Heart left ventricle (tissue), 16 donors: ENCODE data around the gene SFT2D3. TPM values are rescaled to one million over a fixed set of nuclear protein-coding genes. Genes with fewer than 3 reads are reported as not detected.

Experiments used
- ATAC-seq, 4 donors: fragments of 200-7000 bp; cut with Tn5 transposase; one replicate each; pipeline ENCODE4 v1.9.1; 2020 to 2022; ENCODE audit warnings: moderate library complexity in 4 of 4, mild to moderate bottlenecking in 3 of 4, moderate number of reproducible peaks in 1 of 4
- DNase-seq, 5 donors: peaks; one replicate each; pipeline ENCODE4 v3.0.0-alpha.2; 2020
- H3K27ac ChIP-seq, 12 donors: fragments of 200-600 bp; sonication (generic) in 4 of 12; one replicate each; pipeline versions ENCODE4 v1.5.0 to v1.8.0; 2016 to 2022; ENCODE audit warnings: mild to moderate bottlenecking in 2 of 12
- H3K27me3 ChIP-seq, 9 donors: fragments of 200-600 bp; sonication (generic) in 2 of 9; one replicate each; pipeline versions ENCODE4 v1.5.1 to v1.8.0; 2016 to 2022; ENCODE audit warnings: mild to moderate bottlenecking in 3 of 9
- H3K36me3 ChIP-seq, 9 donors: fragments of 200-600 bp; sonication (generic) in 2 of 9; one replicate each; pipeline versions ENCODE4 v1.5.0 to v1.8.0; 2018 to 2022; ENCODE audit warnings: mild to moderate bottlenecking in 2 of 9
- H3K4me1 ChIP-seq, 12 donors: fragments of 200-600 bp; sonication (generic) in 4 of 12; one replicate each; pipeline versions ENCODE4 v1.5.0 to v1.8.0; 2016 to 2022; ENCODE audit warnings: mild to moderate bottlenecking in 3 of 12
- H3K4me3 ChIP-seq, 12 donors: fragments of 200-600 bp; sonication (generic) in 4 of 12; one replicate each; pipeline versions ENCODE4 v1.5.0 to v1.8.0; 2017 to 2022; ENCODE audit warnings: mild to moderate bottlenecking in 9 of 12, moderate library complexity in 4 of 12
- H3K9me3 ChIP-seq, 12 donors: fragments of 200-600 bp; sonication (generic) in 4 of 12; one replicate each; pipeline versions ENCODE4 v1.5.0 to v1.8.0; 2016 to 2022; ENCODE audit warnings: mild to moderate bottlenecking in 1 of 12
- CTCF ChIP-seq, 12 donors: fragments of 200-600 bp; sonication (generic) in 4 of 12; IDR thresholded peaks; one replicate each; pipeline versions ENCODE4 v1.5.0 to v1.8.0; 2018 to 2022; ENCODE audit warnings: antibody characterized with exemption in 12 of 12, mild to moderate bottlenecking in 5 of 12
- POLR2A ChIP-seq, 2 donors: fragments of 450-650 bp; IDR thresholded peaks; one replicate each; pipeline ENCODE4 v1.6.1; 2017; ENCODE audit warnings: antibody characterized with exemption in 2 of 2, mild to moderate bottlenecking in 2 of 2, moderate library complexity in 2 of 2
- WGBS, 4 donors: extraction: QIAGEN DNeasy Blood & Tissue Kit in 2 of 4; methylation state at CpG; one replicate each; pipeline versions ENCODE4 v1.1.5 to v1.1.7; 2013 to 2018; 5-methylcytosine and 5-hydroxymethylcytosine counted together
- intact Hi-C, 10 donors: fragments of 100-400 bp; cut with DNase I; formaldehyde crosslinking; loops; one replicate each; pipeline versions ENCODE4 v1.11.1 to v1.14.2; 2022
- polyA plus RNA-seq, 2 donors: library from polyadenylated mRNA; stranded (reverse); fragments of 200-250 nt; gene quantifications; one replicate each; pipeline ENCODE4 v1.2.3, GENCODE V29; 2013
- total RNA-seq, 9 donors: library from RNA; depleted of rRNA in 2 of 9; stranded (reverse); fragments of >200 nt in 2 of 9; fragmentation: NEBNext Ultra II Directional in 3 of 9; extraction: Animal tissue kit (Norgen Biotek cat#: 25700) in 3 of 9; gene quantifications; one replicate each; pipeline versions ENCODE4 v1.1.0 to v1.2.4, GENCODE V29; 2016 to 2023
- donor health status: ischemic (EF 13 %, LVEDD 7.1; RV severe dilation, severe dysfunction).
- donor health status: healthy with polysubstance abuse.
- donor health status: DM: no; HTN: yes; CAD: no.
- donor health status: DM: no; HTN: no; CAD: no.
- donor health status: ischemic (EF 25% LVEDD 6.9; RV normal size, moderate dysfunction).
- donor health status: ischemic (EF 25% LVEDD 5.7; RV mildly dilated, moderate dysfunction).
- donor health status: healthy.
- donor health status: DM: yes; HTN: yes; CAD: no.
- donor health status: ischemic (EF 35%, LVEDD 5.7; RV mildly dilated, moderate dysfunction).
- donor health status: nonischemic (EF 11% LVEDD 7.7; RV severe dilation, severe dysfunction).
- donor health status: DM: yes; HTN: yes; CAD: no.
- donor health status: PGD.
- donor health status: ischemic (EF 29% LVEDD 5.4; RV normal size, mild dysfunction).
- donor health status: nonischemic (EF 23%, LVEDD 6.1; RV moderate dilation, normal function).

SFT2D3 gene
- total and polyA plus RNA-seq, 11 donors, result 2.4 to 5.2 (median 3.6) TPM

- ATAC-seq, result peak in 1 of 4 donors; percentile 4
- peak overlapping the region; percentile 32 to 60 (median 54) for H3K4me3 ChIP-seq
- peak overlapping the region; percentile 38 to 82 (median 74) for H3K27ac ChIP-seq
- no peaks in the 10 kb centered on the region for H3K9me3 ChIP-seq
- H3K4me1 ChIP-seq, result peaks cover 0 to 55% (median 41%) of the 10 kb centered on the region in 12 donors
- no peaks in the 10 kb centered on the region for H3K36me3 ChIP-seq
- intact Hi-C loops, result loop anchor here in 4 of 10 donors (2.0 to 10.0 kb wide), 5 partner anchors 22 to 88 kb away; partner anchors contain the start of gene GPR17 (in 1 of the 4)
- TF ChIP-seq CTCF (IDR thresholded peaks at IDR 0.05) (no peak), POLR2A (IDR thresholded peaks at IDR 0.05) (no peak)
- WGBS, 4 donors, result 67 to 73% (median 70%) methylated on average over 19 of the region's 19 CpGs
- H3K27me3 ChIP-seq, result peaks cover 0 to 11% (median 0%) of the 10 kb centered on the region in 9 donors
- no peak for DNase-seq
Observed at GRCh38 chr2:127680706-127681287, 20.5 kb upstream of the SFT2D3 start.

GRCh38 chr2:127681288-127681804, 20.0 kb upstream of the SFT2D3 start:
- Histone ChIP-seq H3K4me3 (peak overlapping the region; percentile 32 to 60 (median 54)), H3K4me1 (peaks cover 0 to 50% (median 36%) of the 10 kb centered on the region in 12 donors), H3K36me3 (no peaks in the 10 kb centered on the region), H3K9me3 (no peaks in the 10 kb centered on the region), H3K27me3 (peaks cover 0 to 5% (median 0%) of the 10 kb centered on the region in 9 donors), H3K27ac (peak overlapping the region; percentile 38 to 82 (median 74))
- TF ChIP-seq CTCF (IDR thresholded peaks at IDR 0.05), result no peak
- TF ChIP-seq POLR2A (IDR thresholded peaks at IDR 0.05), result peak in 1 of 2 donors; percentile 66
- peak in 4 of 5 donors; percentile 63 to 82 (median 70) for DNase-seq
- intact Hi-C loops, result loop anchor here in 4 of 10 donors (2.0 to 10.0 kb wide), 5 partner anchors 23 to 89 kb away; partner anchors contain the start of gene GPR17 (in 1 of the 4)
- ATAC-seq, result peak in 3 of 4 donors; percentile 44 to 74 (median 51)
- 41 to 60% (median 51%) methylated on average over 5 to 25 of the region's 25 CpGs for WGBS, 4 donors

GRCh38 chr2:127681976-127682857, 19.1 kb upstream of the SFT2D3 start:
- Histone ChIP-seq H3K4me1 (peaks cover 0 to 42% (median 31%) of the 10 kb centered on the region in 12 donors), H3K9me3 (no peaks in the 10 kb centered on the region), H3K36me3 (no peaks in the 10 kb centered on the region), H3K4me3 (peak overlapping the region in 3 of 12 donors; percentile 55 to 60 (median 57)), H3K27me3 (no peaks in the 10 kb centered on the region), H3K27ac (peak overlapping the region in 10 of 12 donors; percentile 51 to 82 (median 74))
- ATAC-seq (no peak), DNase-seq (no peak)
- intact Hi-C loops, result loop anchor here in 4 of 10 donors (2.0 to 10.0 kb wide), 5 partner anchors 23 to 90 kb away; partner anchors contain the start of gene GPR17 (in 1 of the 4)
- no peak for TF ChIP-seq CTCF (IDR thresholded peaks at IDR 0.05)
- TF ChIP-seq POLR2A (IDR thresholded peaks at IDR 0.05), result no peak
- WGBS, 4 donors, result 82 to 91% (median 87%) methylated on average over 6 of the region's 6 CpGs
